CD4-positive, alpha-beta memory T cell (primary cell): ENCODE measurements around the gene SH2D4B. TPM values are rescaled to one million over a fixed set of nuclear protein-coding genes. Genes with fewer than 3 reads are reported as not detected.

Experiments used
- CTCF ChIA-PET: fragments of 350-600 bp; sonication (Branson Sonifier 250); formaldehyde crosslinking; loops from one replicate; lab custom pipeline; 2021; ENCODE audit warnings: inconsistent platforms; ENCODE audit not compliant: partially characterized antibody; lab: Charles Lee
- POLR2A ChIA-PET: fragments of 350-600 bp; sonication (Branson Sonifier 250); formaldehyde crosslinking; loops from one replicate; lab custom pipeline; 2021; ENCODE audit not compliant: partially characterized antibody; lab: Charles Lee
- DNase-seq, 5 donors: peaks; one replicate each; pipeline versions ENCODE4 v3.0.0 to v3.0.0-alpha.2; 2020 to 2022; ENCODE audit warnings: mixed read lengths in 1 of 5
- H3K27ac ChIP-seq: one replicate; pipeline ENCODE4 v1.7.0; 2013; ENCODE audit warnings: low read depth, low read length
- H3K27me3 ChIP-seq: 2 replicates; pipeline ENCODE4 v1.7.0; 2013; ENCODE audit warnings: mild to moderate bottlenecking, low read length, moderate library complexity; ENCODE audit not compliant: insufficient read depth
- H3K36me3 ChIP-seq: 2 replicates; pipeline ENCODE4 v1.7.0; 2013; ENCODE audit warnings: mild to moderate bottlenecking, low read length, moderate library complexity; ENCODE audit not compliant: insufficient read depth
- H3K4me1 ChIP-seq: 2 replicates; pipeline ENCODE4 v1.7.0; 2013; ENCODE audit warnings: mild to moderate bottlenecking, low read length, moderate library complexity; ENCODE audit not compliant: insufficient read depth
- H3K4me3 ChIP-seq, 2 donors: one replicate each; pipeline ENCODE4 v1.7.0; 2013; ENCODE audit warnings: low read length in 2 of 2, mild to moderate bottlenecking in 1 of 2
- H3K9me3 ChIP-seq, 2 donors: one replicate each; pipeline ENCODE4 v1.7.0; 2013; ENCODE audit warnings: low read length in 2 of 2, control low read depth in 1 of 2; ENCODE audit not compliant: control insufficient read depth in 1 of 2
- H3K27ac Mint-ChIP-seq, 7 donors: one replicate each; pipeline ENCODE4 v1.8.0; 2020 to 2021; ENCODE audit warnings: mixed read lengths in 7 of 7, mild to moderate bottlenecking in 6 of 7, inconsistent platforms in 3 of 7, moderate library complexity in 3 of 7
- H3K27me3 Mint-ChIP-seq, 2 donors: one replicate each; pipeline ENCODE4 v1.8.0; 2020 to 2021; ENCODE audit warnings: mixed read lengths in 2 of 2
- H3K36me3 Mint-ChIP-seq, 2 donors: one replicate each; pipeline ENCODE4 v1.8.0; 2020 to 2021; ENCODE audit warnings: mixed read lengths in 2 of 2, inconsistent platforms in 1 of 2, mild to moderate bottlenecking in 1 of 2
- H3K4me1 Mint-ChIP-seq, 4 donors: one replicate each; pipeline ENCODE4 v1.8.0; 2020 to 2021; ENCODE audit warnings: mixed read lengths in 4 of 4, mild to moderate bottlenecking in 1 of 4
- H3K4me3 Mint-ChIP-seq, 8 donors: one replicate each; pipeline ENCODE4 v1.8.0; 2020 to 2021; ENCODE audit warnings: mixed read lengths in 8 of 8, mild to moderate bottlenecking in 7 of 8, moderate library complexity in 6 of 8, inconsistent platforms in 3 of 8
- H3K9me3 Mint-ChIP-seq, 8 donors: one replicate each; pipeline ENCODE4 v1.8.0; 2020 to 2021; ENCODE audit warnings: mixed read lengths in 8 of 8, mild to moderate bottlenecking in 5 of 8, inconsistent platforms in 3 of 8, moderate library complexity in 1 of 8
- intact Hi-C: fragments of 100-400 bp; cut with micrococcal nuclease; formaldehyde crosslinking; loops from one replicate; pipeline ENCODE4 v1.15.1; 2023
- polyA plus RNA-seq, 2 donors: library from polyadenylated mRNA; unstranded; fragments of 300-500 nt; fragmentation: Illumina TruSeq; gene quantifications; one replicate each; pipeline ENCODE4 v1.2.3, GENCODE V29; 2021
- total RNA-seq, 2 experiments: library from RNA; stranded (reverse); gene quantifications; one replicate each; pipeline ENCODE4 v1.2.3, GENCODE V29; 2021

SH2D4B gene
- total and polyA plus RNA-seq, 4 experiments from 2014 or later: 0.17 TPM; not detected in 2

- ChIA-PET POLR2A (no interaction called here), CTCF (interaction anchor here (0.6 to 3.3 kb wide), 13 partner anchors 10 to 220 kb away, joined by 3 to 11 read pairs (median 4); no protein-coding TSS in a partner anchor)
- H3K9me3 ChIP-seq: no peaks in the 10 kb centered on the region
- H3K4me3 Mint-ChIP-seq: no peak overlapping the region
- no peaks in the 10 kb centered on the region for H3K27me3 ChIP-seq
- no peaks in the 10 kb centered on the region for H3K4me1 Mint-ChIP-seq
- H3K36me3 ChIP-seq: no peaks in the 10 kb centered on the region
- H3K27me3 Mint-ChIP-seq: no peaks in the 10 kb centered on the region
- H3K4me1 ChIP-seq: no peaks in the 10 kb centered on the region
- no peak overlapping the region for H3K27ac Mint-ChIP-seq
- H3K4me3 ChIP-seq: no peak overlapping the region
- no peak for DNase-seq
- H3K27ac ChIP-seq: no peak overlapping the region
- H3K9me3 Mint-ChIP-seq: peaks cover 0 to 1% (median 0%) of the 10 kb centered on the region in 8 donors
- no peaks in the 10 kb centered on the region for H3K36me3 Mint-ChIP-seq
- intact Hi-C loops: loop anchor here (5.0 to 10.0 kb wide), 2 partner anchors 151 to 213 kb away; no protein-coding TSS in a partner anchor
Observed at GRCh38 chr10:80598084-80598798, 60.5 kb downstream of the SH2D4B start.

DNA sequence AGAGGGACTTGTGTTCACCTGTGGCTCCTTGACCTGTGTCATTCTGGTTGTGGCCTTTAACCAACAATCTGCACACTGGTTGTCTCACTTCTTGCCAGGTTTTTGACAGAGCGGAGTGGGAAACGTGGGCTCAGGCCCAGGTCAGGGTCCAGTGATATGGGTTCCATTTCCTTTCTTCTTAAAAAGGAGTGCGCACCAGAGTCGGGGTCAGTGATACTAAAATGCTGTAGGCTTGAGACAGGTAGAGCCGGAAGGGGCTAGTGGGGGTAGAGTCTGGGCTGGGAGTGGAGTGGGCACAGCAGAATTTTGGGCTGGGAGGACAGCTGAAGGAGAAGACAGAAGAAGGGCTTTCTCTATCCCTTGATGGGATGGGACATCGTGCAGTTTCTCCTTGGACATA lies 61.2 kb downstream of the SH2D4B start:
- Histone ChIP-seq H3K4me1 (no peaks in the 10 kb centered on the region), H3K9me3 (no peaks in the 10 kb centered on the region), H3K4me3 (no peak overlapping the region), H3K27me3 (no peaks in the 10 kb centered on the region), H3K27ac (no peak overlapping the region), H3K36me3 (no peaks in the 10 kb centered on the region)
- POLR2A ChIA-PET: no interaction called here
- DNase-seq: no peak
- no peaks in the 10 kb centered on the region for H3K27me3 Mint-ChIP-seq
- CTCF ChIA-PET: interaction anchor here (0.6 to 3.3 kb wide), 9 partner anchors 12 to 221 kb away, joined by 3 to 11 read pairs (median 4); no protein-coding TSS in a partner anchor
- intact Hi-C loops: loop anchor here (5.0 to 10.0 kb wide), 2 partner anchors 152 to 214 kb away; no protein-coding TSS in a partner anchor
- no peaks in the 10 kb centered on the region for H3K36me3 Mint-ChIP-seq
- H3K9me3 Mint-ChIP-seq: peaks cover 0 to 1% (median 0%) of the 10 kb centered on the region in 8 donors
- no peak overlapping the region for H3K27ac Mint-ChIP-seq
- H3K4me1 Mint-ChIP-seq: no peaks in the 10 kb centered on the region
- H3K4me3 Mint-ChIP-seq: no peak overlapping the region

- H3K4me3 ChIP-seq: no peak overlapping the region
- Mint-ChIP-seq H3K36me3 (no peaks in the 10 kb centered on the region), H3K4me1 (no peaks in the 10 kb centered on the region), H3K9me3 (peaks cover 0 to 1% (median 0%) of the 10 kb centered on the region in 8 donors), H3K4me3 (no peak overlapping the region), H3K27me3 (no peaks in the 10 kb centered on the region), H3K27ac (no peak overlapping the region)
- CTCF ChIA-PET: interaction anchor here (1.0 to 3.3 kb wide), 7 partner anchors 12 to 222 kb away, joined by 3 to 11 read pairs (median 4); no protein-coding TSS in a partner anchor
- H3K36me3 ChIP-seq: no peaks in the 10 kb centered on the region
- POLR2A ChIA-PET: no interaction called here
- no peaks in the 10 kb centered on the region for H3K4me1 ChIP-seq
- no peaks in the 10 kb centered on the region for H3K9me3 ChIP-seq
- intact Hi-C loops: loop anchor here (5.0 to 10.0 kb wide), 2 partner anchors 152 to 215 kb away; no protein-coding TSS in a partner anchor
- peak in 2 of 5 donors; percentile 2 to 13 for DNase-seq
- H3K27ac ChIP-seq: no peak overlapping the region
- H3K27me3 ChIP-seq: no peaks in the 10 kb centered on the region
Observed at GRCh38 chr10:80599424-80599847, 61.7 kb downstream of the SH2D4B start.

GRCh38 chr10:80600256-80600655 lies 62.6 kb downstream of the SH2D4B start:
- Histone ChIP-seq H3K27me3 (no peaks in the 10 kb centered on the region), H3K4me3 (no peak overlapping the region), H3K27ac (no peak overlapping the region), H3K9me3 (no peaks in the 10 kb centered on the region), H3K4me1 (no peaks in the 10 kb centered on the region), H3K36me3 (no peaks in the 10 kb centered on the region)
- Mint-ChIP-seq H3K4me3 (no peak overlapping the region), H3K9me3 (peaks cover 0 to 1% (median 0%) of the 10 kb centered on the region in 8 donors), H3K4me1 (no peaks in the 10 kb centered on the region), H3K27ac (no peak overlapping the region), H3K36me3 (no peaks in the 10 kb centered on the region), H3K27me3 (no peaks in the 10 kb centered on the region)
- POLR2A ChIA-PET: no interaction called here
- CTCF ChIA-PET: interaction anchor here (1.1 to 3.3 kb wide), 2 partner anchors 10 to 222 kb away, joined by 4 to 11 read pairs; no protein-coding TSS in a partner anchor
- DNase-seq: no peak
- intact Hi-C loops: no loop called here

- H3K27me3 ChIP-seq: no peaks in the 10 kb centered on the region
- ChIA-PET CTCF (interaction anchor here (0.8 kb wide), 1 partner anchor 97 kb away, joined by 3 read pairs; no protein-coding TSS in a partner anchor), POLR2A (no interaction called here)
- H3K4me1 Mint-ChIP-seq: no peaks in the 10 kb centered on the region
- no peaks in the 10 kb centered on the region for H3K9me3 ChIP-seq
- no peaks in the 10 kb centered on the region for H3K36me3 Mint-ChIP-seq
- H3K4me1 ChIP-seq: no peaks in the 10 kb centered on the region
- peaks cover 0 to 3% of the 10 kb centered on the region in 2 donors for H3K27me3 Mint-ChIP-seq
- no peak overlapping the region for H3K4me3 ChIP-seq
- no peak for DNase-seq
- H3K27ac Mint-ChIP-seq: no peak overlapping the region
- intact Hi-C loops: no loop called here
- no peaks in the 10 kb centered on the region for H3K36me3 ChIP-seq
- H3K9me3 Mint-ChIP-seq: no peaks in the 10 kb centered on the region
- H3K27ac ChIP-seq: no peak overlapping the region
- H3K4me3 Mint-ChIP-seq: no peak overlapping the region
Observed at GRCh38 chr10:80602881-80603280, 65.2 kb downstream of the SH2D4B start.

- Histone ChIP-seq H3K27me3 (no peaks in the 10 kb centered on the region), H3K9me3 (no peaks in the 10 kb centered on the region), H3K4me3 (no peak overlapping the region), H3K36me3 (no peaks in the 10 kb centered on the region), H3K27ac (no peak overlapping the region), H3K4me1 (no peaks in the 10 kb centered on the region)
- Mint-ChIP-seq H3K27me3 (peaks cover 0 to 3% of the 10 kb centered on the region in 2 donors), H3K4me1 (peaks cover 0 to 3% (median 0%) of the 10 kb centered on the region in 4 donors), H3K27ac (no peak overlapping the region), H3K9me3 (no peaks in the 10 kb centered on the region), H3K36me3 (no peaks in the 10 kb centered on the region), H3K4me3 (no peak overlapping the region)
- intact Hi-C loops: no loop called here
- DNase-seq: no peak
- CTCF ChIA-PET: no interaction called here
- POLR2A ChIA-PET: no interaction called here
Observed at GRCh38 chr10:80603516-80603915, 65.8 kb downstream of the SH2D4B start.

GRCh38 chr10:80608706-80609105 lies 71.0 kb downstream of the SH2D4B start:
- H3K27ac Mint-ChIP-seq: no peak overlapping the region
- CTCF ChIA-PET: interaction anchor here (1.3 kb wide), 1 partner anchor 11 kb away, joined by 3 read pairs; no protein-coding TSS in a partner anchor
- H3K9me3 Mint-ChIP-seq: peaks cover 0 to 1% (median 0%) of the 10 kb centered on the region in 8 donors
- no peaks in the 10 kb centered on the region for H3K36me3 Mint-ChIP-seq
- DNase-seq: no peak
- no peak overlapping the region for H3K4me3 Mint-ChIP-seq
- no peak overlapping the region for H3K27ac ChIP-seq
- intact Hi-C loops: no loop called here
- H3K36me3 ChIP-seq: no peaks in the 10 kb centered on the region
- no peak overlapping the region for H3K4me3 ChIP-seq
- peaks cover 0 to 5% (median 0%) of the 10 kb centered on the region in 4 donors for H3K4me1 Mint-ChIP-seq
- no peaks in the 10 kb centered on the region for H3K9me3 ChIP-seq
- POLR2A ChIA-PET: no interaction called here
- no peaks in the 10 kb centered on the region for H3K4me1 ChIP-seq
- H3K27me3 Mint-ChIP-seq: peaks cover 2 to 3% of the 10 kb centered on the region in 2 donors
- H3K27me3 ChIP-seq: no peaks in the 10 kb centered on the region
